Retinal pigment epithelial cell (primary cell): ENCODE measurements around the gene F8.
A peak's percentile ranks its signal among the peaks of the same experiment; 100 is the strongest.

Experiments used
- DNase-seq: peaks from one replicate; pipeline ENCODE4 v3.0.0-alpha.2; 2010; ENCODE audit warnings: low read depth
- H3K4me3 ChIP-seq: 2 replicates; pipeline ENCODE4 v1.5.1; 2011; ENCODE audit warnings: mild to moderate bottlenecking, low read length, control low read depth, moderate library complexity
- CTCF ChIP-seq: conservative IDR thresholded peaks from 2 replicates; pipeline ENCODE4 v1.5.1; 2011; ENCODE audit warnings: low read depth, low read length, control low read depth, inconsistent platforms

The F8 gene

GRCh38 chrX:155022585-155022984 is at the start of gene F8:
F8 (minus strand) TSS chrX:155022723; CDS start chrX:155022552, 171 bp downstream.
- no peak for TF ChIP-seq CTCF
- no peak within 1 kb of the TSS for H3K4me3 ChIP-seq
- no peak for DNase-seq

- H3K4me3 ChIP-seq = peak overlapping the region; percentile 71
- DNase-seq = no peak
- no peak for TF ChIP-seq CTCF
Measured at GRCh38 chrX:155071694-155072280, 49.3 kb upstream of the F8 start.

- no peak for TF ChIP-seq CTCF
- DNase-seq = peak; percentile 38
- H3K4me3 ChIP-seq = peak within 1 kb of the TSS; percentile 71
Measured at GRCh38 chrX:155070975-155071693, 48.6 kb upstream of the F8 start, which contains the start of the genes BRCC3, CMC4 and MTCP1. BRCC3 (plus strand) TSS chrX:155071508; CDS start chrX:155071528, 20 bp downstream. CMC4 (minus strand) TSS chrX:155071136; CDS start chrX:155064023, 7,113 bp downstream. MTCP1 (minus strand) TSS chrX:155071136; CDS start chrX:155066010, 5,126 bp downstream.

- peak overlapping the region; percentile 64 for H3K4me3 ChIP-seq
- DNase-seq = no peak
Measured at GRCh38 chrX:155070663-155070974, 48.1 kb upstream of the F8 start.

GRCh38 chrX:155070038-155070437 is 47.5 kb upstream of the F8 start:
- no peak for TF ChIP-seq CTCF
- H3K4me3 ChIP-seq = peak overlapping the region; percentile 64
- no peak for DNase-seq

More at GRCh38 chrX:155070663-155070974, 48.1 kb upstream of the F8 start:
- no peak for TF ChIP-seq CTCF

GRCh38 chrX:155069414-155069813 is 46.9 kb upstream of the F8 start:
- no peak overlapping the region for H3K4me3 ChIP-seq
- no peak for TF ChIP-seq CTCF
- no peak for DNase-seq

GRCh38 chrX:155068165-155068564 is 45.6 kb upstream of the F8 start:
- no peak for TF ChIP-seq CTCF
- DNase-seq = no peak
- no peak overlapping the region for H3K4me3 ChIP-seq
